ENCODE measurements around the gene BRDT.

Gene BRDT

DNA sequence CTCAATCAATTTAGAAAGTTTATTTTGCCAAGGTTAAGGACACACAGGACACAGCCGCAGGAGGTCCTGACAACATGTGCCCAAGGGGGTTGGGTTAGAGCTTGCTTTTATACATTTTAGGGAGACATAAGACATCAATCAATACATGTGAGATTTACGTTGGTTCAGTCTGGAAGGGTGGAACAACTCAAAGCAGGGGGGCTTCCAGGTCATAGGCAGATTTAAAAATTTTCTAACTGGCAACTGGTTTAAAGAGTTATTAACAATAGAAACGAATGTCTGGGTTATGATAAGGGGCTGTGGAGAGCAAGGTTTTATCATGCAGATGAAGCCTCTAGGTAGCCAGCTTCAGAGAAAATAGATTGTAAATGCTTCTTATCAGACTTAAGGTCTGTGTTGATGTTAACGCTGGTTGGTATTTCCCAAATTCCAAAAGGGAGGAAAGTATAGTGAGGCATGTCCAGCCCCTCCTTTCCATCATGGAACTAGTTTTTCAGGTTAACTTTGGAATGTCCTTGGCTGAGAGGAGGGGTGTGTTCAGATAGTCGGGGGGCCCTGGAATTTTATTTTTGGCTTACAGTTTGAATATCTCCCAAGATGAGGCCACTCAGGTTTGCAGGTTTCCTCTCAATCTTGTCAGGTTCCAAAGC is 32.3 kb upstream of the BRDT start:
- Histone ChIP-seq H3K9me3 (ENCODE audit: severe bottlenecking) (no peaks in the 10 kb centered on the region), H3K27ac (no peak overlapping the region), H3K4me3 (ENCODE audit: low read depth, low read length) (no peak overlapping the region), H3K36me3 (no peaks in the 10 kb centered on the region), H3K27me3 (ENCODE audit: insufficient read depth, low read depth, severe bottlenecking) (no peaks in the 10 kb centered on the region)
- TF ChIP-seq, protein P1, sequence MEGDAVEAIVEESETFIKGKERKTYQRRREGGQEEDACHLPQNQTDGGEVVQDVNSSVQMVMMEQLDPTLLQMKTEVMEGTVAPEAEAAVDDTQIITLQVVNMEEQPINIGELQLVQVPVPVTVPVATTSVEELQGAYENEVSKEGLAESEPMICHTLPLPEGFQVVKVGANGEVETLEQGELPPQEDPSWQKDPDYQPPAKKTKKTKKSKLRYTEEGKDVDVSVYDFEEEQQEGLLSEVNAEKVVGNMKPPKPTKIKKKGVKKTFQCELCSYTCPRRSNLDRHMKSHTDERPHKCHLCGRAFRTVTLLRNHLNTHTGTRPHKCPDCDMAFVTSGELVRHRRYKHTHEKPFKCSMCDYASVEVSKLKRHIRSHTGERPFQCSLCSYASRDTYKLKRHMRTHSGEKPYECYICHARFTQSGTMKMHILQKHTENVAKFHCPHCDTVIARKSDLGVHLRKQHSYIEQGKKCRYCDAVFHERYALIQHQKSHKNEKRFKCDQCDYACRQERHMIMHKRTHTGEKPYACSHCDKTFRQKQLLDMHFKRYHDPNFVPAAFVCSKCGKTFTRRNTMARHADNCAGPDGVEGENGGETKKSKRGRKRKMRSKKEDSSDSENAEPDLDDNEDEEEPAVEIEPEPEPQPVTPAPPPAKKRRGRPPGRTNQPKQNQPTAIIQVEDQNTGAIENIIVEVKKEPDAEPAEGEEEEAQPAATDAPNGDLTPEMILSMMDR (IDR thresholded peaks at IDR 0.05; ENCODE audit: low read depth, low read length): no peak
- no peak for DNase-seq

- no peak overlapping the region for H3K4me3 ChIP-seq (ENCODE audit: low read depth, low read length)
- no peak overlapping the region for H3K27ac ChIP-seq
- DNase-seq: no peak
- no peaks in the 10 kb centered on the region for H3K36me3 ChIP-seq
- H3K27me3 ChIP-seq (ENCODE audit: insufficient read depth, low read depth, severe bottlenecking): no peaks in the 10 kb centered on the region
- TF ChIP-seq, protein P1 (IDR thresholded peaks at IDR 0.05; ENCODE audit: low read depth, low read length): no peak
- H3K9me3 ChIP-seq (ENCODE audit: severe bottlenecking): no peaks in the 10 kb centered on the region
Observed at GRCh38 chr1:91919962-91920361, 29.2 kb upstream of the BRDT start.

DNA sequence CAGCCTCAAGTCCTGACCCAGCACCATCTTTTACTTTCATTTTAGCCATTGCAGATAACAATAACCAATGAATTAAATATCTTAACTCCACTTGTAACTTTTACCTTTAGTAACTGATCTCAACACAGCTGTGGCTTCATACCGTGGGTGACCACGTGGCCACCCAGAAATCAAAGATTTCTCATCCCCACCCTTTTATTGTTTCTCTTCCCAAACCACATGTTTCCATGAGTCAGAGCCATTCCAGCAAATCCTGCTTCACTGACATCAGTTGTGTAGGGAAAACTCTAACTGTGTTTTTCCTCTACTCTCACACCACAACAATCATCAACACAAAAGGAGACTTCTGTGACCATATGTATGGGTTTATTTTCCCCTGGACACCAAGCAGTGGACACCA is 25.1 kb upstream of the BRDT start:
- Histone ChIP-seq H3K27ac (no peak overlapping the region), H3K4me3 (ENCODE audit: low read depth, low read length) (no peak overlapping the region), H3K36me3 (no peaks in the 10 kb centered on the region), H3K9me3 (ENCODE audit: severe bottlenecking) (no peaks in the 10 kb centered on the region), H3K27me3 (ENCODE audit: insufficient read depth, low read depth, severe bottlenecking) (no peaks in the 10 kb centered on the region)
- TF ChIP-seq, protein P1 (IDR thresholded peaks at IDR 0.05; ENCODE audit: low read depth, low read length): no peak
- DNase-seq: no peak

- DNase-seq: no peak
- no peaks in the 10 kb centered on the region for H3K27me3 ChIP-seq (ENCODE audit: insufficient read depth, low read depth, severe bottlenecking)
- TF ChIP-seq, protein P1 (IDR thresholded peaks at IDR 0.05; ENCODE audit: low read depth, low read length): no peak
Observed at GRCh38 chr1:91925644-91926435, 23.4 kb upstream of the BRDT start.

GRCh38 chr1:91928026-91928425 is 21.2 kb upstream of the BRDT start:
- H3K36me3 ChIP-seq: no peaks in the 10 kb centered on the region
- H3K27me3 ChIP-seq (ENCODE audit: insufficient read depth, low read depth, severe bottlenecking): no peaks in the 10 kb centered on the region
- H3K27ac ChIP-seq: no peak overlapping the region
- no peak for DNase-seq
- H3K9me3 ChIP-seq (ENCODE audit: severe bottlenecking): no peaks in the 10 kb centered on the region
- TF ChIP-seq, protein P1 (IDR thresholded peaks at IDR 0.05; ENCODE audit: low read depth, low read length): no peak
- no peak overlapping the region for H3K4me3 ChIP-seq (ENCODE audit: low read depth, low read length)

More at GRCh38 chr1:91925644-91926435, 23.4 kb upstream of the BRDT start:
- Histone ChIP-seq H3K36me3 (no peaks in the 10 kb centered on the region), H3K9me3 (ENCODE audit: severe bottlenecking) (no peaks in the 10 kb centered on the region), H3K4me3 (ENCODE audit: low read depth, low read length) (no peak overlapping the region), H3K27ac (no peak overlapping the region)
